Right lobe of liver (tissue), 4 donors: ENCODE measurements around the gene SFTA2.

ENCODE experiments used
- POLR2A ChIP-seq: fragments of 450-650 bp; IDR thresholded peaks from one replicate; pipeline ENCODE4 v1.6.1; 2017; ENCODE audit warnings: antibody characterized with exemption, mild to moderate bottlenecking
- TF ChIP-seq, protein P1 (sequence below), 4 donors: fragments of 200-600 bp in 3 of 4; fragments of 450-650 bp in 1 of 4; IDR thresholded peaks; one replicate each; pipeline versions ENCODE4 v1.5.1 to v1.8.0; 2016 to 2022; ENCODE audit warnings: antibody characterized with exemption in 4 of 4, mild to moderate bottlenecking in 2 of 4
- donor health status: DM: no; HTN: no; CAD: no.
- donor health status: DM: no; HTN: no; CAD: no.
- donor health status: DM: no; HTN: yes; CAD: no.

DNA sequence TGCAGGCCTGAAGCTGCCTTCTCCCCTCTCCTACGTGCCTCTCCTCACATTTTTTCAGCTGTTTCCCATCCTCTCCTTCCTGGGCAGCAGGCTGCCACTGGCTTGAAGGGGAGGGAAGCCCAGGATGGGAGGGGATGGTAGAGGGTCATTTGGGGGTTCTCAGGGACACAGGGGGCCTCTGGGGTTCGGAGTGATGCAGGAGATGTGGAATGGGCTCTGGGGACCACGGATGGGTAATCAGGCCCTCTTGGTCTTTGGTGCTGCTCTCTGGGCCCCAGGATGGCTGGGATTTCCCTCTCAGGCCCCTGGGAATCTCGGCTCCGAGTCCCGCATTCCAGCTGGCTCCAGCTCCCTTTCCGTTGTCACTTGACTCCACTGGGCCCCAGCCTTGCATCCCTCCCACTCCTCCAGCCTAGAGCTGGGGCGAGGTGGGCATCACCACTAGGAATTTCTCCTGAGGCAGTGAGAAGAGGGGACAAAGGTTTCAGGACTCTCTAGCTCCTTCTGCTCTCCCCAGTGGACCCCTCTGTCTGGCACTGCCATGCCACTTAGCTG, 49.7 kb downstream of the SFTA2 start:
- TF ChIP-seq, protein P1, sequence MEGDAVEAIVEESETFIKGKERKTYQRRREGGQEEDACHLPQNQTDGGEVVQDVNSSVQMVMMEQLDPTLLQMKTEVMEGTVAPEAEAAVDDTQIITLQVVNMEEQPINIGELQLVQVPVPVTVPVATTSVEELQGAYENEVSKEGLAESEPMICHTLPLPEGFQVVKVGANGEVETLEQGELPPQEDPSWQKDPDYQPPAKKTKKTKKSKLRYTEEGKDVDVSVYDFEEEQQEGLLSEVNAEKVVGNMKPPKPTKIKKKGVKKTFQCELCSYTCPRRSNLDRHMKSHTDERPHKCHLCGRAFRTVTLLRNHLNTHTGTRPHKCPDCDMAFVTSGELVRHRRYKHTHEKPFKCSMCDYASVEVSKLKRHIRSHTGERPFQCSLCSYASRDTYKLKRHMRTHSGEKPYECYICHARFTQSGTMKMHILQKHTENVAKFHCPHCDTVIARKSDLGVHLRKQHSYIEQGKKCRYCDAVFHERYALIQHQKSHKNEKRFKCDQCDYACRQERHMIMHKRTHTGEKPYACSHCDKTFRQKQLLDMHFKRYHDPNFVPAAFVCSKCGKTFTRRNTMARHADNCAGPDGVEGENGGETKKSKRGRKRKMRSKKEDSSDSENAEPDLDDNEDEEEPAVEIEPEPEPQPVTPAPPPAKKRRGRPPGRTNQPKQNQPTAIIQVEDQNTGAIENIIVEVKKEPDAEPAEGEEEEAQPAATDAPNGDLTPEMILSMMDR (IDR thresholded peaks at IDR 0.05), result no peak
- TF ChIP-seq POLR2A, result no peak
